H1 (cell line): ENCODE measurements around the gene SLC1A2.

Experiments
- CEBPB ChIP-seq: IDR thresholded peaks from 2 replicates; pipeline ENCODE4 v1.6.1; 2012; ENCODE audit warnings: low read depth, low read length
- EZH2 ChIP-seq: fragments of 200-600 bp; sonication (generic); IDR thresholded peaks from 2 replicates; pipeline ENCODE4 v1.7.1; 2012; ENCODE audit warnings: low read depth, mild to moderate bottlenecking, moderate library complexity, low read length, inconsistent platforms; ENCODE audit not compliant: severe bottlenecking
- GABPA ChIP-seq: IDR thresholded peaks from 2 replicates; pipeline ENCODE4 v1.6.1; 2011; ENCODE audit warnings: mild to moderate bottlenecking, low read length, moderate library complexity, borderline replicate concordance; ENCODE audit not compliant: insufficient read depth
- GTF2F1 ChIP-seq: IDR thresholded peaks from 2 replicates; pipeline ENCODE4 v1.6.1; 2012; ENCODE audit warnings: low read depth, low read length, improper control_type of control experiment, borderline replicate concordance
- POLR2A ChIP-seq, 2 experiments: IDR thresholded peaks; 1 replicate in 1 of 2; 2 replicates in 1 of 2; pipeline ENCODE4 v1.6.1; 2011; ENCODE audit warnings: low read depth in 2 of 2, low read length in 2 of 2, mild to moderate bottlenecking in 2 of 2; ENCODE audit errors: control extremely low read depth in 1 of 2
- POLR2AphosphoS5 ChIP-seq: IDR thresholded peaks from 2 replicates; pipeline ENCODE4 v1.6.1; 2011; ENCODE audit warnings: low read depth, low read length
- ZNF274 ChIP-seq: IDR thresholded peaks from 2 replicates; pipeline ENCODE4 v1.7.0; 2012; ENCODE audit warnings: low read length, borderline replicate concordance; ENCODE audit errors: extremely low read depth
- TF ChIP-seq, protein P1 (sequence below), 3 experiments: IDR thresholded peaks; 1 replicate in 2 of 3; 2 replicates in 1 of 3; pipeline versions ENCODE4 v1.5.1 to v1.6.1; 2011; ENCODE audit warnings: low read length in 3 of 3, mild to moderate bottlenecking in 3 of 3, inconsistent platforms in 2 of 3, low read depth in 1 of 3, moderate library complexity in 1 of 3; ENCODE audit not compliant: insufficient read depth in 1 of 3; ENCODE audit errors: control extremely low read depth in 1 of 3

DNA sequence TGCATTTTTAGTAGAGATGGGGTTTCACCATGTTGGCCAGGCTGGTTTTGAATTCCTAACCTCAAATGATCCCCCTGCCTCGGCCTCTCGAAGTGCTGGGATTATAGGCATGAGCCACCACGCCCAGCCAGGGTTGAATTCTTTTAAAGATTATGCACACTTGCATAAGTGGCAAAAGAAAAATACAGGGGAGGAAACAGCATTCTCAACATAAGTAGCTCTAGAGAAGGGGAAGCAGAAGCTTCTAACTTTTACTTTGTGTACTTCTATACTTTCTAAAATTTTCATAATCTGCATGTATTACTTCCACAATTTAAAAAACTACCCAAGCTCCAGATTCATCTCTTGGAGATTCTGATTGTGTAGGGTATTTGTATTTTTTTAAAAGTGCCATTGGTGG is 108.0 kb downstream of the SLC1A2 start:
- TF ChIP-seq, protein P1, sequence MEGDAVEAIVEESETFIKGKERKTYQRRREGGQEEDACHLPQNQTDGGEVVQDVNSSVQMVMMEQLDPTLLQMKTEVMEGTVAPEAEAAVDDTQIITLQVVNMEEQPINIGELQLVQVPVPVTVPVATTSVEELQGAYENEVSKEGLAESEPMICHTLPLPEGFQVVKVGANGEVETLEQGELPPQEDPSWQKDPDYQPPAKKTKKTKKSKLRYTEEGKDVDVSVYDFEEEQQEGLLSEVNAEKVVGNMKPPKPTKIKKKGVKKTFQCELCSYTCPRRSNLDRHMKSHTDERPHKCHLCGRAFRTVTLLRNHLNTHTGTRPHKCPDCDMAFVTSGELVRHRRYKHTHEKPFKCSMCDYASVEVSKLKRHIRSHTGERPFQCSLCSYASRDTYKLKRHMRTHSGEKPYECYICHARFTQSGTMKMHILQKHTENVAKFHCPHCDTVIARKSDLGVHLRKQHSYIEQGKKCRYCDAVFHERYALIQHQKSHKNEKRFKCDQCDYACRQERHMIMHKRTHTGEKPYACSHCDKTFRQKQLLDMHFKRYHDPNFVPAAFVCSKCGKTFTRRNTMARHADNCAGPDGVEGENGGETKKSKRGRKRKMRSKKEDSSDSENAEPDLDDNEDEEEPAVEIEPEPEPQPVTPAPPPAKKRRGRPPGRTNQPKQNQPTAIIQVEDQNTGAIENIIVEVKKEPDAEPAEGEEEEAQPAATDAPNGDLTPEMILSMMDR (IDR thresholded peaks at IDR 0.05; ENCODE audit: control extremely low read depth in 1 of 3, insufficient read depth in 1 of 3, low read depth in 1 of 3, low read length in 3 of 3) = no peak
- no peak for TF ChIP-seq POLR2AphosphoS5
- no peak for TF ChIP-seq POLR2A (IDR thresholded peaks at IDR 0.05; ENCODE audit: control extremely low read depth in 1 of 2, low read depth in 2 of 2, low read length in 2 of 2)
- TF ChIP-seq CEBPB = no peak
- no peak for TF ChIP-seq ZNF274
- no peak for TF ChIP-seq GABPA
- TF ChIP-seq GTF2F1 = no peak
- TF ChIP-seq EZH2 = no peak
